Measurements from ENCODE around the gene CDH4.
"Not testable (repeated sequence)": the region's sequence is repeated elsewhere in the genome, so short reads cannot be mapped to it uniquely, and the experiment has no call there.

CDH4 gene

DNA sequence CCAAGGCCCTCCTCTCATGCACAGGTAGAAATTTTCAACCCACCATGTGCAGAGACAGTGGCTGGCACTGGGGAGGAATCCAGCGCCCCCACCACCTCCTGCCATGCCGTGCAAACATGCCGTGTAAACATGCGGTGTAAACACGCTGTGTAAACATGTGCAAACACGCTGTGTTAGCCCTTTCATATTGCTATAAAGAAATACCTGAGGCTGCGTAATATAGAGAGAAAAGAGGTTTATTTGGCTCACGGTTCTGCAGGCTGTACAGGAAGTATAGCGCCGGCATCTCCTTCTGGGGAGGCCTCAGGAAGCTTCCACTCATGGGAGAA, 595.3 kb downstream of the CDH4 start:
- no peak for DNase-seq (ENCODE audit: low read depth in 1 of 2, low spot score in 1 of 2)

DNA sequence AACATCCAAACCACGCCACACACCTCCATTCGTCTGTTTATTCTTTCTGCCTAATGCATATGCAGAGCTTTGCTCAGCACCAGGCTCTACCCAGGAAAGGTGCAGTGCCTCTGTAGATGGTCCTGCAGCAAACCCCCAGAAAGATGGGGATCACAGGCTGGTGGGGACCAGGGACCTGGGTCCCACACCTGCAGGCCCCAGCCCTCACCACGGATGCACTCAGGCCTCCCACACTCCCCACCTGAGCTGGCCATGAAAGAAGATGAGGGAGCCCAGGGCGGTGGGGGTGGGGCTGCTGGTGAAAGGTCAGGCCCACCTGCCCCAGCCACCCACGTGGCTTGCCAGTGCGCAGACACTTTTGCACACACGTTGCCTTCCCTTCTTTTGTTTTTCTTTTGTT, 595.9 kb downstream of the CDH4 start:
- DNase-seq (ENCODE audit: low read depth in 1 of 2, low spot score in 1 of 2): no peak

DNA sequence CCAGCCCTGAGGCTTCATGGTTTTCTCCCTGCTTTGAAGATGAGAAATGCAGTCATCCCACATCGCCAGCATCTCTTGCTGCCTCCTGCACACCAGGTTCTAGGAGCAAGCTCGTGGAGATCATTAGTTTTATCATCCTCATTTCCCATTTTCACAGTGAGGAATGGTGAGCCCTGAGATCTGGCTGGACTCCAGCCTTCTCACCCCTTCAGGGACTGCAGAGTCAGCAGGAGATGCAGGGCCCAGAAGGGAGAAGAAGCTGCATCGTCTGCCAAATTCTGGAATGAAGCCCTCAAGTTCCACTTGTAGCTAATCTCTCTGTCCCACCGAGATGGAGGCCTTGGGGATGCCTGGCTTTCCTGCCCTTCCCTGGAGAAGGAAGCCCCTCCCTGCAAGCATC, 596.8 kb downstream of the CDH4 start:
- no peak for DNase-seq (ENCODE audit: low read depth in 1 of 2, low spot score in 1 of 2)

- no peak for DNase-seq (ENCODE audit: low read depth in 1 of 2, low spot score in 1 of 2)
Observed at GRCh38 chr20:61849376-61849775, 597.3 kb downstream of the CDH4 start.

DNA sequence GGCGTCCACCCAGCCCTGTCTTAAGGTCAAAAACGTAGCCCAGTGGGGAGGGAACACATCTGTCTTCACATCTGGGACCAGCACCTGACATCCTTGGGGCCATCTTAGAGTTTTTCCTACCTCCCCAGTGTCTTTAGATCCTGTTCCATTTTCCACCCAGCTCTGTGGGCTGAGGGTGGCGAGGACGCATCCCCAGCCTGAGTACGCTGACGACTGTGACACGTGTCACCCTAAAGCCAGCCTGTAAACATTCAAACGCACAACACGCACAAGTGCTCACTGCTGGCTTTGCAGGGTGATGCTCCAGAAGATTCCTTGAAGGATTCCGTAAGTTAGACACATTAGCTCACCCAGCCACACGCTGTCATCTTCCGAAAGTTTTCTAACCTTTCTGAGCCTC, 597.8 kb downstream of the CDH4 start:
- no peak for DNase-seq (ENCODE audit: low read depth in 1 of 2, low spot score in 1 of 2)

GRCh38 chr20:61850457-61850856, 598.4 kb downstream of the CDH4 start:
- DNase-seq (ENCODE audit: low read depth in 1 of 2, low spot score in 1 of 2): no peak

GRCh38 chr20:61850926-61851900, 599.2 kb downstream of the CDH4 start:
- no peak for DNase-seq (ENCODE audit: low read depth in 1 of 2, low spot score in 1 of 2)

GRCh38 chr20:61852268-61853072, 600.4 kb downstream of the CDH4 start:
- DNase-seq (ENCODE audit: low read depth in 1 of 2, low spot score in 1 of 2): no peak

GRCh38 chr20:61853073-61854005, 601.3 kb downstream of the CDH4 start:
- no peak for DNase-seq (ENCODE audit: low read depth in 1 of 2, low spot score in 1 of 2)

GRCh38 chr20:61854538-61854937, 602.5 kb downstream of the CDH4 start:
- not testable (repeated sequence) for DNase-seq (ENCODE audit: low read depth in 1 of 2, low spot score in 1 of 2)

- no peak for DNase-seq (ENCODE audit: low read depth in 1 of 2, low spot score in 1 of 2)
Observed at GRCh38 chr20:61855286-61855685, 603.2 kb downstream of the CDH4 start.

GRCh38 chr20:61856626-61857413, 604.8 kb downstream of the CDH4 start:
- no peak for DNase-seq (ENCODE audit: low read depth in 1 of 2, low spot score in 1 of 2)

DNA sequence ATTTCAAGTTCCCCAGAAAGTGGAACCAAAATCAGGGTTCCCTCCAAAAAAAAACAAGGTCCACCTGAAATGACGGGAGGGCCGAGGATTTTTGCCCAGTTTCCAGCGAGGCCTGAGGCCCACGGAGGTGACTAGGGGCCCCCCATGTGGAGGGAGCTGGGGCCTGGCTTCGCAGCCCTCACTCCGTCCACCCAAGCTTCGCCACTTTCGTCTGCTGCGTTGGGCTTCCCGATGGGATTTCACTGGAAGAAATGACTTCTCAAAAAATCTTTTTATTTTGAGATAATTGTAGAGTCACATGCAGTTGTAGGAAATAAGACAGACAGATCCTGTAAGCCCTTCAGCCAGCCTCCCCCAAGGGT, 605.3 kb downstream of the CDH4 start:
- DNase-seq (ENCODE audit: low read depth in 1 of 2, low spot score in 1 of 2): no peak

GRCh38 chr20:61857884-61858283, 605.8 kb downstream of the CDH4 start:
- DNase-seq (ENCODE audit: low read depth in 1 of 2, low spot score in 1 of 2): no peak

- DNase-seq (ENCODE audit: low read depth in 1 of 2, low spot score in 1 of 2): no peak
Observed at GRCh38 chr20:61859767-61860166, 607.7 kb downstream of the CDH4 start.

- no peak for DNase-seq (ENCODE audit: low read depth in 1 of 2, low spot score in 1 of 2)
Observed at GRCh38 chr20:61860260-61860987, 608.4 kb downstream of the CDH4 start.

DNA sequence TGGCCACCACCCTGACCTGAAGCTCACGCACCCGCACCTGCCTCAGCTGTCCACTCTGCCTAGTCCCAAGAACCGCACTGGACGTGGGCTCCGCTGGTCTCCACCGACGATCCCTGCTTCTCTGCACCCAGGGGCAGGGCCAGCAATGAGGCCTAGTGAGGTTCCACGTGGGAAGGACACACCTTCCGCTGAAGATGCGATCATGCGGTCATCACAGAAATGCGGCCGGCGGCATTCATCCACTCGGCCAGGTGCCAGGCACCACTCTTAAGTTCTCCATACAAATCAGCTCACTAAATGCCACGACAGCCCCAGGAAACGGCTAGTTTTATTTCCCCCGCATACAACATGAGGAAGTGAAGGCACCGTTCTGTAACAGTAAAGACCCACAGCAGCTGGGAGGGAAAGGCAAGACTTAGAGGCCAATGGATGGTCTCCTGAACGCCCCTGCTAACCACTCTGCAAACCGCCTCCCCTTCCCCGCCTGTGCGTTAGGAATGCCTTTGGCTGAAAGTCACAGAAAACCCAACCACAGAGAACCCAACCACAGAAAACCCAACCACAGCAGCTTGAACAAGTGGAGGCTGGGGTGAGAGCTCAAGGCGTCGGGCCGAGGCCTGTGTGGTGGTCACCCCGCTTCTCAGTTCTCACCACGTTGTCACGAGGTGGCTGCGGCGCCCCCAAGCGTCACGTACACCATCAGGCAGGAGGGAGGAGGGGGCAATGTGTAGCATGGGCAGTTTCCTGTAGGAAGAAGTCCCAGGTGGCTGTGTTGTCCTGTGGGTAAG, 609.2 kb downstream of the CDH4 start:
- no peak for DNase-seq (ENCODE audit: low read depth in 1 of 2, low spot score in 1 of 2)

- no peak for DNase-seq (ENCODE audit: low read depth in 1 of 2, low spot score in 1 of 2)
Observed at GRCh38 chr20:61861858-61862257, 609.8 kb downstream of the CDH4 start.

GRCh38 chr20:61862881-61863280, 610.8 kb downstream of the CDH4 start:
- no peak for DNase-seq (ENCODE audit: low read depth in 1 of 2, low spot score in 1 of 2)

Measured in stimulated activated CD4-positive, alpha-beta T cell treated with anti-CD3 and anti-CD28 coated beads, Interleukin-15, amount 100 ng/mL, for 1 hour (primary cell).